Cardiac fibroblast (primary cell): ENCODE results near the gene KCNF1.
A peak's percentile ranks its signal among the peaks of the same experiment; 100 is the strongest.

Experiments
- DNase-seq, 2 donors: peaks; one replicate each; pipeline versions ENCODE4 v3.0.0 to v3.0.0-alpha.2; 2010; ENCODE audit warnings: low read depth in 2 of 2
- H3K4me3 ChIP-seq, 2 donors: replicated peaks in 1 of 2; 1 replicate in 1 of 2; 2 replicates in 1 of 2; pipeline ENCODE4 v1.5.1; 2011; ENCODE audit warnings: low read depth in 2 of 2, low read length in 2 of 2, mild to moderate bottlenecking in 2 of 2, moderate library complexity in 1 of 2
- TF ChIP-seq, protein P1 (sequence below): IDR thresholded peaks from one replicate; pipeline ENCODE4 v1.5.1; 2011; ENCODE audit warnings: low read depth, mild to moderate bottlenecking, low read length, inconsistent platforms

The KCNF1 gene

GRCh38 chr2:10918661-10919409 is 7.1 kb downstream of the KCNF1 start:
- peak; percentile 40 to 57 for DNase-seq
- TF ChIP-seq, protein P1, sequence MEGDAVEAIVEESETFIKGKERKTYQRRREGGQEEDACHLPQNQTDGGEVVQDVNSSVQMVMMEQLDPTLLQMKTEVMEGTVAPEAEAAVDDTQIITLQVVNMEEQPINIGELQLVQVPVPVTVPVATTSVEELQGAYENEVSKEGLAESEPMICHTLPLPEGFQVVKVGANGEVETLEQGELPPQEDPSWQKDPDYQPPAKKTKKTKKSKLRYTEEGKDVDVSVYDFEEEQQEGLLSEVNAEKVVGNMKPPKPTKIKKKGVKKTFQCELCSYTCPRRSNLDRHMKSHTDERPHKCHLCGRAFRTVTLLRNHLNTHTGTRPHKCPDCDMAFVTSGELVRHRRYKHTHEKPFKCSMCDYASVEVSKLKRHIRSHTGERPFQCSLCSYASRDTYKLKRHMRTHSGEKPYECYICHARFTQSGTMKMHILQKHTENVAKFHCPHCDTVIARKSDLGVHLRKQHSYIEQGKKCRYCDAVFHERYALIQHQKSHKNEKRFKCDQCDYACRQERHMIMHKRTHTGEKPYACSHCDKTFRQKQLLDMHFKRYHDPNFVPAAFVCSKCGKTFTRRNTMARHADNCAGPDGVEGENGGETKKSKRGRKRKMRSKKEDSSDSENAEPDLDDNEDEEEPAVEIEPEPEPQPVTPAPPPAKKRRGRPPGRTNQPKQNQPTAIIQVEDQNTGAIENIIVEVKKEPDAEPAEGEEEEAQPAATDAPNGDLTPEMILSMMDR = no peak
- H3K4me3 ChIP-seq = peak overlapping the region in 1 of 2 donors; percentile 15

DNA sequence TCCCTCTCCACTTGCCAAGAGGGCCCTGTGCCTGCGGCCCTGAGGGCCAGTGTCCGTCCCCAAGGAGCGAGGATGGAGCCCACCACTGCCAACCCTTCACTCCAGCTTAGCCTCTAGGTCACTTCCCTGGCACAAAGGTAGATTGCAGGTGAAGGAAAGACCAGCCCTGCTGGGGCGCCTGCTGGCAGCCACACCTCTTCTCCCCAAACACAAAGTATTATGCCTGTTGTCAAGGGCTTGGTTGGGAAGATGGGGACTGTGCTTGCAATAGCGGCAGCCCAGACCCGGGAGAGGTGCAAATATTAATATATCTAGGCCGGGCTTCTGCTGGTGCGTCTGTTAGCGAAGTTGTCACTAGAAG is 7.7 kb downstream of the KCNF1 start:
- H3K4me3 ChIP-seq = no peak overlapping the region
- TF ChIP-seq, protein P1 = no peak
- no peak for DNase-seq

DNA sequence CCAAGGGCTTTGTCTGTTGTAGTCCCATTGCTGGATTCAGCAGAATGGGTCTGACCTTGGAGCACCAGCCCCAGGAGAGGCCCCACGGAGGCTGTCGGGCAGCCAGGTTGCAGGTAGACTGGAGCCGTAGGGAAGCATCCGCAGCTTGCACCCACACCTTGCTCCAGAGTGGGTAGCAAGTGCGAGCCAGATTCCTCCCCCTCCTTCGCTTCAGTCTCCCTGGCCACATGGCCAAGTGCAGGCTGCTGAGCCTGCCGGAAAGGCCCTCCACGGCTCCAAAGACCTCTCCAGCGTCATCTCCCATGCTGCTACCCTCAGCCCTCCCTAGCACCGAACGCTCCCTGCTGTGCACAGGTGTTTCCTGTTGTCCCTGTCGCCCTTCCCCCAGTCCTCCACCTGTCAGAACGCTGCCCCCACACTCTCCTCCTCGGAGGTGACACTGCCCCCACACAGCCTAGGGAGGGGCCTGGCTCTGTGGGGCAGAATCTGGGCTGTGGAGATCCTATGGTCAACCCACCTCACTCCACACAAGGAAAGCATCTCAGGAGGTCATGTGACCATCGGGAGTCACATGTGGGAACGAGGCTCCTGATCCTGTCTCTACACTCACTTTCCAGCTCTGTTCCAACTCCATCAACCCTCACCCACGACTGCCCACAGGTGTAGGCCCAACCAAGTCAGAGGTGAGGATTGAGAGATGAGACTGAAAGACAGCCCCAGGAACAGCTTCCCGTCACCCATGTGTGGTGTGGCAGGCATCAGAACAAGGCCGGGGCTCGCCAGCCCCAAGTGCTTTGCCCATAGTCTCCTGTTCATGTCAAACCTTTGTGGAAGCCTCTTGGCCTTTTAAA is 8.3 kb downstream of the KCNF1 start:
- H3K4me3 ChIP-seq = no peak overlapping the region
- TF ChIP-seq, protein P1 = no peak

DNA sequence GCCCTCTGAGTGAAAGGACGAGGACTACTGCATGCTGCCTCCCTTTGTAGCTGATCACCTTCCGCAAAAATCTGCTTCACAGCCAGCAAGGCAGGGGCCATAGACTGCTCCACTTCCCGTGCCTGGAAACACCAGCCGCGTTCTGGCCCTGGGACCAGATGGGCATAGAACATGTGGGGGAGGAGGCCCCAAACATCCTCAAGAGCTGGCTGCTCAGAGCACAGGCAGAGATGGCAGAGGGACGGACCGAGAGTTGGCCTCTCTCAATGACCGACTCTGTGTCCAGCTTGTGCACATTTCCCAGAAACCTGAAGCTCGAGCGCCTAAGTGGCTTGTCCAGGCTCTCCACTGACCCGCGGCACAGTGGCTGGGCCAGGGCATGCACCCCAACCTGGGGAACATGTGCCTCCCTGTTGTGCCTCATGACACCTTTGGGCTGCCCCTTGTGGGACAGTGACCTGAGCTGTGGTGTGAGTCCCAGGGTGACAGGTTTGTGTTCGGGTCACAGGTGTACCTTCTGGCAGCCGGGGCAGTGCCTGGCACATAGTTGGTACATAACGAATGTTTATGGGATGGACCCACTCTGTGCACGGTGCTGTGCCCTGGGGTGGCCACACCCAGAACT is 9.1 kb downstream of the KCNF1 start:
- no peak for DNase-seq
- TF ChIP-seq, protein P1 = no peak
- no peak overlapping the region for H3K4me3 ChIP-seq

More for the DNA sequence above, 8.3 kb downstream of the KCNF1 start:
- no peak for DNase-seq

GRCh38 chr2:10921525-10921924 is 9.8 kb downstream of the KCNF1 start:
- no peak for DNase-seq
- H3K4me3 ChIP-seq = no peak overlapping the region
- TF ChIP-seq, protein P1 = no peak

- DNase-seq = no peak
- no peak overlapping the region for H3K4me3 ChIP-seq
- TF ChIP-seq, protein P1 = no peak
Measured at GRCh38 chr2:10922307-10923007, 10.7 kb downstream of the KCNF1 start.
